ENCODE data around the gene NTNG1.

- TF ChIP-seq, protein P1, sequence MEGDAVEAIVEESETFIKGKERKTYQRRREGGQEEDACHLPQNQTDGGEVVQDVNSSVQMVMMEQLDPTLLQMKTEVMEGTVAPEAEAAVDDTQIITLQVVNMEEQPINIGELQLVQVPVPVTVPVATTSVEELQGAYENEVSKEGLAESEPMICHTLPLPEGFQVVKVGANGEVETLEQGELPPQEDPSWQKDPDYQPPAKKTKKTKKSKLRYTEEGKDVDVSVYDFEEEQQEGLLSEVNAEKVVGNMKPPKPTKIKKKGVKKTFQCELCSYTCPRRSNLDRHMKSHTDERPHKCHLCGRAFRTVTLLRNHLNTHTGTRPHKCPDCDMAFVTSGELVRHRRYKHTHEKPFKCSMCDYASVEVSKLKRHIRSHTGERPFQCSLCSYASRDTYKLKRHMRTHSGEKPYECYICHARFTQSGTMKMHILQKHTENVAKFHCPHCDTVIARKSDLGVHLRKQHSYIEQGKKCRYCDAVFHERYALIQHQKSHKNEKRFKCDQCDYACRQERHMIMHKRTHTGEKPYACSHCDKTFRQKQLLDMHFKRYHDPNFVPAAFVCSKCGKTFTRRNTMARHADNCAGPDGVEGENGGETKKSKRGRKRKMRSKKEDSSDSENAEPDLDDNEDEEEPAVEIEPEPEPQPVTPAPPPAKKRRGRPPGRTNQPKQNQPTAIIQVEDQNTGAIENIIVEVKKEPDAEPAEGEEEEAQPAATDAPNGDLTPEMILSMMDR (IDR thresholded peaks at IDR 0.05; ENCODE audit: insufficient read depth, low read length): peak; percentile 63
- TF ChIP-seq, protein P2, sequence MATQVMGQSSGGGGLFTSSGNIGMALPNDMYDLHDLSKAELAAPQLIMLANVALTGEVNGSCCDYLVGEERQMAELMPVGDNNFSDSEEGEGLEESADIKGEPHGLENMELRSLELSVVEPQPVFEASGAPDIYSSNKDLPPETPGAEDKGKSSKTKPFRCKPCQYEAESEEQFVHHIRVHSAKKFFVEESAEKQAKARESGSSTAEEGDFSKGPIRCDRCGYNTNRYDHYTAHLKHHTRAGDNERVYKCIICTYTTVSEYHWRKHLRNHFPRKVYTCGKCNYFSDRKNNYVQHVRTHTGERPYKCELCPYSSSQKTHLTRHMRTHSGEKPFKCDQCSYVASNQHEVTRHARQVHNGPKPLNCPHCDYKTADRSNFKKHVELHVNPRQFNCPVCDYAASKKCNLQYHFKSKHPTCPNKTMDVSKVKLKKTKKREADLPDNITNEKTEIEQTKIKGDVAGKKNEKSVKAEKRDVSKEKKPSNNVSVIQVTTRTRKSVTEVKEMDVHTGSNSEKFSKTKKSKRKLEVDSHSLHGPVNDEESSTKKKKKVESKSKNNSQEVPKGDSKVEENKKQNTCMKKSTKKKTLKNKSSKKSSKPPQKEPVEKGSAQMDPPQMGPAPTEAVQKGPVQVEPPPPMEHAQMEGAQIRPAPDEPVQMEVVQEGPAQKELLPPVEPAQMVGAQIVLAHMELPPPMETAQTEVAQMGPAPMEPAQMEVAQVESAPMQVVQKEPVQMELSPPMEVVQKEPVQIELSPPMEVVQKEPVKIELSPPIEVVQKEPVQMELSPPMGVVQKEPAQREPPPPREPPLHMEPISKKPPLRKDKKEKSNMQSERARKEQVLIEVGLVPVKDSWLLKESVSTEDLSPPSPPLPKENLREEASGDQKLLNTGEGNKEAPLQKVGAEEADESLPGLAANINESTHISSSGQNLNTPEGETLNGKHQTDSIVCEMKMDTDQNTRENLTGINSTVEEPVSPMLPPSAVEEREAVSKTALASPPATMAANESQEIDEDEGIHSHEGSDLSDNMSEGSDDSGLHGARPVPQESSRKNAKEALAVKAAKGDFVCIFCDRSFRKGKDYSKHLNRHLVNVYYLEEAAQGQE (IDR thresholded peaks at IDR 0.05; ENCODE audit: insufficient replicate concordance, low read depth): no peak
- TF ChIP-seq POLR2AphosphoS5 (IDR thresholded peaks at IDR 0.05; ENCODE audit: low read depth) (no peak), SPI1 (IDR thresholded peaks at IDR 0.05; ENCODE audit: borderline replicate concordance, low read depth) (no peak), GABPA (IDR thresholded peaks at IDR 0.05; ENCODE audit: low read depth) (no peak)
These were observed 388.8 kb downstream of the NTNG1 start for GRCh38 chr1:107529511-107530149.
